ENCODE measurements around the gene GAS2L2. TPM values are rescaled to one million over a fixed set of nuclear protein-coding genes. Genes with fewer than 3 reads are reported as not detected.

The GAS2L2 gene
- total RNA-seq, 1 experiment from 2014 or later, result not detected

DNA sequence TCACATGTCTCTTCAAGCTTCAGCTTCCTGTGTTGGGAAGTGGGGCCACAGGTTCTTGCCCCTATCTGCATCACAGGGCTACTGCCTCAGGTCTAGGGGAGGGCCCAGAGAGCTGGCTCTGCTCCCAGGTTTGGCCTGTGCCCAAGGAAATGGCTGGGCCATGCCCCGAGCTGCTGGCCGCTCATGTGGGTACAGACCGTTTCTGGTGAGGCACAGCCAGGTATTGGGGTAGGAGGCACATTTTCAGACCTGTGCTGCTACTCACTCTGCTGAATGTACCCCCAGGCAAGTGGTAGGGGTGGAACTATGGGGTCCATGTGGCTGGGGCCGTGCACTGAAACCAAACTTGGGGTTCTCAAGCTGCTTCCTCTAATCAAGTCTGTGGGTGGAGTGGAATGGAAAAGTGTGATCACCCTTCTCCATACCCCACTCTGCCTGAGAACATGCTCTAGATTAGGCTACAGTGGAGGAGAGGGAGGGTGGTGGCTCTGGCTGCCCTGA lies 4.6 kb downstream of the GAS2L2 start:
- no peaks in the 10 kb centered on the region for H3K36me3 ChIP-seq
- H3K9me3 ChIP-seq (replicated peaks), result no peaks in the 10 kb centered on the region
- no peaks in the 10 kb centered on the region; the same call in 1 of the 2 replicates for H3K4me1 ChIP-seq (replicated peaks)
- no peak overlapping the region for H3K27ac ChIP-seq
- no peak for DNase-seq (ENCODE audit: low read depth in 1 of 2, low spot score in 2 of 2)
- peaks cover 26% of the 10 kb centered on the region for H3K27me3 ChIP-seq (replicated peaks)
- no peak overlapping the region for H3K4me3 ChIP-seq

DNA sequence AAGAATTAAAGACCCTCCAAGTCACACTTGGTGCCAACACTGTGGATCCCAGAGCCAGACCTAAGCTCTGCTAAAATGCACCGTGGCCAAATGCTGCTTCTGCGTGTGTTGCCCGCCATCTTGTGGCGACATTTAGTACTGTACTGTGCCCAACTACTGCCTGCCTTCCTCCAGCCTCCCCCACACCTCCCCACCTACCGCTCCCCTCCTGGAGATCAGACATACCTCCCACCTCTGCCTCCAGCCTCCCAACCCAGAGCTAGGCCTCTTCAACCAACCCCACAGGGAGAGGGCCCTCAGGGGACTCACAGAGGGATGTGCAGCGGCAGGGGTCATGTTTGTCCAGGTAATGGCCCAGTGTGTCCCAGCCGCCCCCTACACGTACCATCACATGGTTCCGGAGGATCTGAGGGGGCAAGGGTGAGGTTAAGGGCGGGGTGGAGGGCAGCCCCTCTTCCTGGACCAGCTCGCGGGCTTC lies 5.5 kb downstream of the GAS2L2 start:
- Histone ChIP-seq H3K27ac (no peak overlapping the region), H3K9me3 (replicated peaks) (no peaks in the 10 kb centered on the region), H3K27me3 (replicated peaks) (peaks cover 26% of the 10 kb centered on the region), H3K36me3 (no peaks in the 10 kb centered on the region), H3K4me3 (no peak overlapping the region), H3K4me1 (replicated peaks) (no peaks in the 10 kb centered on the region; the same call in 1 of the 2 replicates)
- peak; percentile 42 to 71 for DNase-seq (ENCODE audit: low read depth in 1 of 2, low spot score in 2 of 2)

DNA sequence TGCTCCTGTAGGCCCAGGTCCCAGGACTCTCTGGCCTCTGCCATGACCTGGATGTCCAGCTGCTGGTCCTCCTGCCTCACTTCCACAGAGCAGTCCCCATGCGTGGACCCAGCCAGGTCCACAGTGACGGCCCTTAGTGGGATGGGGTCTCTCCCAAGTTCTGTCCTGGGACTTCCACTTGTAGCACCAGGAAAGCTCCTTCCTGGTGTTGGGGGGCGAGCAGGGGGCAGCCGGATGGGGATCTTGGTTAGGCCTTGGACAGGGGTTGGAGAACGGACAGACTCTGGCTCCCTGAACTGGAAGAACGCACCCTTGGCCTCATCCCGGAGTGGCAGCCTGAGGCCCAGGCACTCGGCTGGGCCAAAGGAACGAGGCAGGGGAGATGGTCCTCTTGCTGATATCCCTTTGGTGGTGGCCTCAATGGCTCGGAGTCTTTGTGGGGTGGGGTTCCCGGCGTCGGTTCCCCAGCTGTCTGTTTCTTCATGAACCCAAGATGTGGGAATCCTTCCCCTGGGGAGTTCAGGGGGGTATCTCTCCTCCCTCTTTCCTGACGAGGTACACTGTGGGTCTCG lies 7.2 kb downstream of the GAS2L2 start:
- no peaks in the 10 kb centered on the region for H3K36me3 ChIP-seq
- no peak for DNase-seq (ENCODE audit: low read depth in 1 of 2, low spot score in 2 of 2)
- H3K9me3 ChIP-seq (replicated peaks), result no peaks in the 10 kb centered on the region
- H3K4me3 ChIP-seq, result no peak overlapping the region
- no peaks in the 10 kb centered on the region; the same call in 1 of the 2 replicates for H3K4me1 ChIP-seq (replicated peaks)
- peaks cover 30% of the 10 kb centered on the region for H3K27me3 ChIP-seq (replicated peaks)
- no peak overlapping the region for H3K27ac ChIP-seq

DNA sequence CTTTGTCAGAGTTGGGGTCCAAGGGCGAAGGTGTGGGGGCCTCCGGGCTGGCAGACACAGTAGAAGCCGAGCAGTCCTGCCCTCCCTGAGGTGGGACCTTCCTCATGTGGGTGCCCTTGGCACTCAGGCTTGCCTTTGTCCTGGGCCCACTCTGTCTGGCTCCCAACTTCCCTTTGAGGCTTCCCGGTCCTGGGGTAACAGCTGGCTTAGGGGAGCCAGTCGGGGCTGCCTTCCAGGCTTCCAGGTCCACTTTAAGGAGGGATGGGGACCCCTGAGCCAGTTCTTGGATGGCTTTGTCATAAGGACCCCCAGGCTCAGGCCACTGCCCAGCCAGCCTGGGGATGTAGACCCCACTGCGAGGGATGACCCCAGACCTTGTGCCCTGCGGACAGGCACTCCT lies 7.8 kb downstream of the GAS2L2 start:
- Histone ChIP-seq H3K27ac (no peak overlapping the region), H3K27me3 (replicated peaks) (peaks cover 30% of the 10 kb centered on the region), H3K9me3 (replicated peaks) (no peaks in the 10 kb centered on the region), H3K36me3 (no peaks in the 10 kb centered on the region), H3K4me1 (replicated peaks) (no peaks in the 10 kb centered on the region; the same call in 1 of the 2 replicates), H3K4me3 (no peak overlapping the region)
- DNase-seq (ENCODE audit: low read depth in 1 of 2, low spot score in 2 of 2), result no peak

DNA sequence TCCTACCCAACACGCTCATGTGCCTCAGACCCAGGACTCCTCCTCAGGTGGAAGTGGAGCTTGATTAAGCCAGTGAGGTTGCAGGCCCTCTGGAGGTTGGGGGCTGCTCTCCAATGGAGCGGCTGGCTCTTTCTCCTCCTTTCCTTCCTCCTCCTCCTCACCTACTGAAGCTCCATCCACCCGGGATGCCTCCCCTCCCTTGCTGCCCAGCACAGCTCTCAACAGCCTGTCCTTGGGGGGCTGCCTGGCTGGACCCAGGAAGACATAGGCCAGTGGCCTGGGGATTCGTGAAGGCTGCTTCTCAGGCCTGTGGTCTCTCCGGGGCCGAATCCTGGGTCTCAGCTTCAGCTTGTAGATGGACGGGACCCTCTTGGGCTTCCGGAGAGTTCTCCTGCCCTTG lies 8.2 kb downstream of the GAS2L2 start:
- Histone ChIP-seq H3K9me3 (replicated peaks) (no peaks in the 10 kb centered on the region), H3K4me1 (replicated peaks) (no peaks in the 10 kb centered on the region; the same call in 1 of the 2 replicates), H3K4me3 (no peak overlapping the region), H3K36me3 (no peaks in the 10 kb centered on the region), H3K27ac (no peak overlapping the region), H3K27me3 (replicated peaks) (peaks cover 30% of the 10 kb centered on the region)
- DNase-seq (ENCODE audit: low read depth in 1 of 2, low spot score in 2 of 2), result no peak

DNA sequence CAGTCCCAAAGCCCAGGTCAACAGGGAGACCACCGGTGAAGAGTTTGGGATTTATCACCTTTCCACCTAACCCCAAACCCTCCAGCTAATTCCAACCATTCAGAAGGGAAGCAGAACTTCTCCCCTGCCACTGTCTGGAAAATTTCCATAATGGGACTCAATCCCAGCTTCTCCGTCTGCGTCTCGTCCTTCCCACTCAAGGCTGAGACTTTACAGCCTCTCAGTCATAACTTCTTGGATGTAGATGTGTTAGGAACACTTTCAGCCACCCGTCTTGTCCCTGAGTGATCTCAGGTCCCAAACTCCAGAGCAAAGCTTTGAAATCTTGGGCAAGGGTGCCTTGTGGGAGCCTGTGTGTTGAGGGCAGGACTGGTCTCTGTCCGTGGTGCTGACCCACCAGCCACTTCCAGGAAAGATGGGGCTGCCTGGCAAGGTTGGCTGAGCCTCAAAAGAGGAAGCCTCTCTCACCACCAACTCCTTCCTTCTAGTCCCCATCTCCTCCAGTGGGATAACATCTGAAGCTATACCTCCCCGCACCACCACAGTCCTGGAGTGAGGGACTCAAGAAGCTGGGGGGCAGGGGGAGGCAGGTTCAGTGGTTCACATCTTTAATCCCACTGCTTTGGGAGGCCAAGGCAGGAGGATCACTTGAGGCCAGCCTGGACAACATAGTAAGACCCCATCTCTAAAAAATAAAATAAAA lies 9.3 kb downstream of the GAS2L2 start:
- DNase-seq (ENCODE audit: low read depth in 1 of 2, low spot score in 2 of 2), result no peak
- Histone ChIP-seq H3K27me3 (replicated peaks) (peaks cover 27% of the 10 kb centered on the region), H3K9me3 (replicated peaks) (no peaks in the 10 kb centered on the region), H3K36me3 (no peaks in the 10 kb centered on the region), H3K27ac (no peak overlapping the region), H3K4me3 (no peak overlapping the region), H3K4me1 (replicated peaks) (no peaks in the 10 kb centered on the region)

DNA sequence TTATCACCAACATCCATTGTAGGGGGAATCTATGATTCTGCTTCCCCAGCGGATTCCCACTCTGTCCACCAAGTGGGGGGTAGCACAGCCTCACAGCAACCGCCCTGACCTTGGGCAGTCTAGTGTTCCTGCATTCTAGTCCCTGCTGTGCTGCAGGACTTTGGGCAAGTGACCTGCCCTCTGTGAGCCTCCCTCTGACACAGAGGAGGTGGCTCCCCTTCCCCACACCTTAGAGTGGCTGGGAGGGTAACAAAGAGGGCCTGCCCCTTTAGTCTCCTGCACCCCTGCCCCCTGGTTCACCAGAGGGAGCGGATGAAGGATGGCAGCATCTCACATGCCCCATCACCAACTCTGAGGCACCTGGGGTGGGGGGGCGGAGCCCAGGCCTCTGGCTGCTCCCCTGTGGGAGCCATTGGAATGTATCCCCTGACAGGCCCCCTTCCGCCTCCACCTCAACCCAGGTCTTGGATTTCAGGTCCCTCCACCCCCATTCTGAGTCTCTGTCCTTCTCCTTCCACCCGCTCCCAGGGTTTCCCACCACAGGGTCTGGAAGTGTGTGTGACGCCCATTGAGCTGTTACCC lies 10.1 kb downstream of the GAS2L2 start:
- Histone ChIP-seq H3K4me3 (no peak overlapping the region), H3K36me3 (no peaks in the 10 kb centered on the region), H3K9me3 (replicated peaks) (no peaks in the 10 kb centered on the region), H3K4me1 (replicated peaks) (no peaks in the 10 kb centered on the region), H3K27me3 (replicated peaks) (peaks cover 29% of the 10 kb centered on the region), H3K27ac (no peak overlapping the region)
- no peak for DNase-seq (ENCODE audit: low read depth in 1 of 2, low spot score in 2 of 2)

DNA sequence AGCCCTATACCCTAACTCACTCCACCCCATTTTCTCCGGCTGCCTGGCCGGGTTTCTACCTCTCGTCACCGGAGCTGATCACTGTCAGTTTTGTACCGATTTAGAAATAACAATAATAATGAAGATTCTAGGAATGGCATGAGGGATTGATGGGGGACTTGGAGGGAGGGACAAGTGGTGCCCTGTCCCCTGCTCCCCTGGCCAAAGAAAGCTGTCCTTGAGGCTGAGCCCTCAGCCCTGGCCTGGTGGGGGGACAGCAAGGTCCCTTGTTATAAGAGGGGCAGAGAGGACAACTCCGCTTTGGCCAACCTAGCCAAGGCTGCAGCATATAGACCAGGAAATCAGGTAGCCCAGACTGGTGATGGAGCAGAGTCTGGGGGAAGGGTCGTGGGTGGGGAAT lies 10.5 kb downstream of the GAS2L2 start:
- Histone ChIP-seq H3K36me3 (no peaks in the 10 kb centered on the region), H3K27ac (no peak overlapping the region), H3K4me3 (no peak overlapping the region), H3K4me1 (replicated peaks) (no peaks in the 10 kb centered on the region), H3K9me3 (replicated peaks) (no peaks in the 10 kb centered on the region), H3K27me3 (replicated peaks) (peaks cover 30% of the 10 kb centered on the region)
- no peak for DNase-seq (ENCODE audit: low read depth in 1 of 2, low spot score in 2 of 2)

DNA sequence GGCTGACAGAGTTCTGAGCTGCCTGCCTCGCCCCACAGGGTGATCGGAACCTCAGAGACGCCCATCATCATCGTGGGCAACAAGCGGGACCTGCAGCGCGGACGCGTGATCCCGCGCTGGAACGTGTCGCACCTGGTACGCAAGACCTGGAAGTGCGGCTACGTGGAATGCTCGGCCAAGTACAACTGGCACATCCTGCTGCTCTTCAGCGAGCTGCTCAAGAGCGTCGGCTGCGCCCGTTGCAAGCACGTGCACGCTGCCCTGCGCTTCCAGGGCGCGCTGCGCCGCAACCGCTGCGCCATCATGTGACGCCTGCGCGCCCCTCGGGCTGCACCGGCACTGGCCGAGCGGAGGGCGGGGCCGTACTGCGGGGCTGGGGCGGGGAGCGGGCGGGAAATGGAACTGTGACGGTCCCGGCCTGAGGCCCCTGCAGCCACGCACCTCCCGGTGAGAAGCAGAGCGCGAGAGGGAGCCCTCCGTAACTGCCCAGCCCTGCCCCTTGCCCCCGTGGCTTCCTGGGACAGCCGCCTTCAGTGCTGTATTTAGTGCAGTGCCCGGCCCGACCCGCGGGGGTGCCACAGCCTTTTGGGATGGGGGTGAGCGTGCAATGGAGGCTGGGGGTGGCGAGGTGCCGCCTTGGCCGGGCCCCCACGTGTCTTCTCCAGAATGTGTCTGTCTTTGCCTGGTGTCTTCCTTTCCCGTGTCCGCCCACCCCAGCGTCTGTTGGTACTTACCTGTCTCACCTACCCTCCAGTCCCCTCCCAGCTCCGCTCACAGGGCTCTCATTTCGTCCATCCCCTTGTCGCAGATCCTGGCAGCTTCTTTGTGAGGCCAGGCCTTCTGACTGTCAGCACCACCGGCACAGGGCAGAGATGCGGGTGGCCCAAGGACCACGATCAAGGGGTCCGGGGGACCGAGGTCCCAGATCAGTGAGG lies 11.8 kb downstream of the GAS2L2 start:
- Histone ChIP-seq H3K36me3 (no peaks in the 10 kb centered on the region), H3K4me3 (no peak overlapping the region), H3K9me3 (replicated peaks) (no peaks in the 10 kb centered on the region), H3K27ac (no peak overlapping the region), H3K27me3 (replicated peaks) (peaks cover 30% of the 10 kb centered on the region), H3K4me1 (replicated peaks) (no peaks in the 10 kb centered on the region)
- DNase-seq (ENCODE audit: low read depth in 1 of 2, low spot score in 2 of 2), result no peak

DNA sequence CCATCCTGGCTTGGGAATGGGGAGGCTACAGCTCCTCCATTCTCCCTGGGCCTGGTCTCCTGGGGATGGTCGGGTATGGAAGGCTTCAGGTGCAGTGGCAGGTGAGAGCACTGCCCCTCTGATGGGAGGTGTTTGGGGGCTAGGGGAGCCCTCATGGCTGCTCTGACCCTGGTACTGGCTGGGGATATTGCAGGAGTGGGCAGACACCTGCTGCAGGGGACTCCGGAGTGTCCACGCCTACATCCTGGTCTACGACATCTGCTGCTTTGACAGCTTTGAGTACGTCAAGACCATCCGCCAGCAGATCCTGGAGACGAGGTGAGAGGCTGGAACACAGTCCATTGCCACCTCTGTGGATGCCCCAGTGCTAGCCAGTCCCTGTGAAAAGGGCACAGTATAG lies 12.8 kb downstream of the GAS2L2 start:
- no peaks in the 10 kb centered on the region for H3K4me1 ChIP-seq (replicated peaks)
- H3K27ac ChIP-seq, result no peak overlapping the region
- no peak overlapping the region for H3K4me3 ChIP-seq
- H3K36me3 ChIP-seq, result no peaks in the 10 kb centered on the region
- no peaks in the 10 kb centered on the region for H3K9me3 ChIP-seq (replicated peaks)
- no peak for DNase-seq (ENCODE audit: low read depth in 1 of 2, low spot score in 2 of 2)
- peaks cover 30% of the 10 kb centered on the region for H3K27me3 ChIP-seq (replicated peaks)

DNA sequence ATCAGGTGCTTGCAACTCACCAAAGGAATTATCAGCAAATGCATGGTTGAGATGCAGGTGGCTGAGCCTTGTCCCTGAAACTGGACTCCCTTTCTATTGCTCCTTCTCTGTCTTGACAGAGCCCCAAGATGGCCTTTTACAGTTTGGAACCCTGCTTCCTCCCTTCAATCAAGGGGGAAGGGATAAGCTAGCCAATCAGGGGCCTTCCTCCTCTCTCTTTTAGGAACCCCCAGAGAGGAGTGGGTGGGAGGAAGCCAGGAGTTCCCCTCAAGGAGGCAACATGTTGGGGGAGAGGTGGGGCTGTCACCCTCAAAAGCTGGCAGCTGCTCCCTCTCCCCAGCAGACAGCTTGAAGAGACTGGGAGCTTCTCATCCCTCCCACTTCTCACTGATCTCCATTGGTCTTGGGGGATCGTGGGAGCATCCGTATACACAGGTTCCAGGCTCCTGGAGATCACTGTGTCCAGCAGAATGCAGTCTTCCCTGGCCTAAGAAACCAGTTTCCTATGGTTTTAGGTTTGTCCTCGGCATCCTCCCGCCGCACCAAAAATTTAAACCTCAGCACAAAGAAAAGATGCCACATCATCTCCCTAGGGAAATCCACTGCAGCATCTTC lies 14.4 kb downstream of the GAS2L2 start:
- Histone ChIP-seq H3K27me3 (replicated peaks) (peaks cover 30% of the 10 kb centered on the region), H3K27ac (no peak overlapping the region), H3K9me3 (replicated peaks) (no peaks in the 10 kb centered on the region), H3K4me3 (no peak overlapping the region), H3K4me1 (replicated peaks) (no peaks in the 10 kb centered on the region), H3K36me3 (no peaks in the 10 kb centered on the region)
- DNase-seq (ENCODE audit: low read depth in 1 of 2, low spot score in 2 of 2), result no peak

DNA sequence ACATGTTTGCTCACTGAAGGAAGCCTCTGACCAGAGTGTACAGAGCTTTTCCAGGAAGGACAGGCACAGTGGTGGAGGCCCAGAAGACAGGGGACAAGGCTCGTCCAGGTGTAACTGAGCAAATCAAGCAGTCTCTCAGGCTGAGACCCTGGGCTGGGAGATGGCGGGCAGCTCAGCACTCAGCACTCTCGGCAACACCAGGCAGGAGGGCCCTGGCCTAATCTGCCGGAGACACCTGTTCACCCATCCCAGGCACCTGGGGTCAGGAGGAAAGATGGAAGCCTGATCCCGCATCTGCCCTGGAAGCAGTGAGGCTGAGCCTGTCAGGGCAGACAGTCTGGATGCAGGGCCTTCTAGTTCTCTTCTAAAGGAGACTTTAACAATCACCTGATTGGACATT lies 16.8 kb downstream of the GAS2L2 start:
- H3K27me3 ChIP-seq (replicated peaks), result peaks cover 25% of the 10 kb centered on the region
- no peak overlapping the region for H3K27ac ChIP-seq
- H3K9me3 ChIP-seq (replicated peaks), result no peaks in the 10 kb centered on the region
- H3K36me3 ChIP-seq, result no peaks in the 10 kb centered on the region
- H3K4me1 ChIP-seq (replicated peaks), result peaks cover 3% of the 10 kb centered on the region
- no peak overlapping the region for H3K4me3 ChIP-seq
- DNase-seq (ENCODE audit: low read depth in 1 of 2, low spot score in 2 of 2), result no peak

All from SJSA1 (cell line).